Heart left ventricle (tissue), 16 donors: ENCODE results near the gene NUDT5. TPM values are rescaled to one million over a fixed set of nuclear protein-coding genes. Genes with fewer than 3 reads are reported as not detected.
A peak's percentile ranks its signal among the peaks of the same experiment; 100 is the strongest.

ENCODE experiments used
- ATAC-seq, 4 donors: fragments of 200-7000 bp; cut with Tn5 transposase; one replicate each; pipeline ENCODE4 v1.9.1; 2020 to 2022; ENCODE audit warnings: moderate library complexity in 4 of 4, mild to moderate bottlenecking in 3 of 4, moderate number of reproducible peaks in 1 of 4
- DNase-seq, 5 donors: peaks; one replicate each; pipeline ENCODE4 v3.0.0-alpha.2; 2020
- H3K27ac ChIP-seq, 12 donors: fragments of 200-600 bp; sonication (generic) in 4 of 12; one replicate each; pipeline versions ENCODE4 v1.5.0 to v1.8.0; 2016 to 2022; ENCODE audit warnings: mild to moderate bottlenecking in 2 of 12
- H3K27me3 ChIP-seq, 9 donors: fragments of 200-600 bp; sonication (generic) in 2 of 9; one replicate each; pipeline versions ENCODE4 v1.5.1 to v1.8.0; 2016 to 2022; ENCODE audit warnings: mild to moderate bottlenecking in 3 of 9
- H3K36me3 ChIP-seq, 9 donors: fragments of 200-600 bp; sonication (generic) in 2 of 9; one replicate each; pipeline versions ENCODE4 v1.5.0 to v1.8.0; 2018 to 2022; ENCODE audit warnings: mild to moderate bottlenecking in 2 of 9
- H3K4me1 ChIP-seq, 12 donors: fragments of 200-600 bp; sonication (generic) in 4 of 12; one replicate each; pipeline versions ENCODE4 v1.5.0 to v1.8.0; 2016 to 2022; ENCODE audit warnings: mild to moderate bottlenecking in 3 of 12
- H3K4me3 ChIP-seq, 12 donors: fragments of 200-600 bp; sonication (generic) in 4 of 12; one replicate each; pipeline versions ENCODE4 v1.5.0 to v1.8.0; 2017 to 2022; ENCODE audit warnings: mild to moderate bottlenecking in 9 of 12, moderate library complexity in 4 of 12
- H3K9me3 ChIP-seq, 12 donors: fragments of 200-600 bp; sonication (generic) in 4 of 12; one replicate each; pipeline versions ENCODE4 v1.5.0 to v1.8.0; 2016 to 2022; ENCODE audit warnings: mild to moderate bottlenecking in 1 of 12
- POLR2A ChIP-seq, 2 donors: fragments of 450-650 bp; IDR thresholded peaks; one replicate each; pipeline ENCODE4 v1.6.1; 2017; ENCODE audit warnings: antibody characterized with exemption in 2 of 2, mild to moderate bottlenecking in 2 of 2, moderate library complexity in 2 of 2
- WGBS, 4 donors: extraction: QIAGEN DNeasy Blood & Tissue Kit in 2 of 4; methylation state at CpG; one replicate each; pipeline versions ENCODE4 v1.1.5 to v1.1.7; 2013 to 2018; 5-methylcytosine and 5-hydroxymethylcytosine counted together
- intact Hi-C, 10 donors: fragments of 100-400 bp; cut with DNase I; formaldehyde crosslinking; loops; one replicate each; pipeline versions ENCODE4 v1.11.1 to v1.14.2; 2022
- polyA plus RNA-seq, 2 donors: library from polyadenylated mRNA; stranded (reverse); fragments of 200-250 nt; gene quantifications; one replicate each; pipeline ENCODE4 v1.2.3, GENCODE V29; 2013
- total RNA-seq, 9 donors: library from RNA; depleted of rRNA in 2 of 9; stranded (reverse); fragments of >200 nt in 2 of 9; fragmentation: NEBNext Ultra II Directional in 3 of 9; extraction: Animal tissue kit (Norgen Biotek cat#: 25700) in 3 of 9; gene quantifications; one replicate each; pipeline versions ENCODE4 v1.1.0 to v1.2.4, GENCODE V29; 2016 to 2023
- TF ChIP-seq, protein P1 (sequence below), 12 donors: fragments of 200-600 bp; sonication (generic) in 4 of 12; IDR thresholded peaks; one replicate each; pipeline versions ENCODE4 v1.5.0 to v1.8.0; 2018 to 2022; ENCODE audit warnings: antibody characterized with exemption in 12 of 12, mild to moderate bottlenecking in 5 of 12
- donor health status: ischemic (EF 13 %, LVEDD 7.1; RV severe dilation, severe dysfunction).
- donor health status: healthy with polysubstance abuse.
- donor health status: DM: no; HTN: yes; CAD: no.
- donor health status: DM: no; HTN: no; CAD: no.
- donor health status: ischemic (EF 25% LVEDD 6.9; RV normal size, moderate dysfunction).
- donor health status: ischemic (EF 25% LVEDD 5.7; RV mildly dilated, moderate dysfunction).
- donor health status: healthy.
- donor health status: DM: yes; HTN: yes; CAD: no.
- donor health status: ischemic (EF 35%, LVEDD 5.7; RV mildly dilated, moderate dysfunction).
- donor health status: nonischemic (EF 11% LVEDD 7.7; RV severe dilation, severe dysfunction).
- donor health status: DM: yes; HTN: yes; CAD: no.
- donor health status: PGD.
- donor health status: ischemic (EF 29% LVEDD 5.4; RV normal size, mild dysfunction).
- donor health status: nonischemic (EF 23%, LVEDD 6.1; RV moderate dilation, normal function).

Gene NUDT5
- total and polyA plus RNA-seq, 11 donors, result 5.0 to 23.3 (median 9.2) TPM

DNA sequence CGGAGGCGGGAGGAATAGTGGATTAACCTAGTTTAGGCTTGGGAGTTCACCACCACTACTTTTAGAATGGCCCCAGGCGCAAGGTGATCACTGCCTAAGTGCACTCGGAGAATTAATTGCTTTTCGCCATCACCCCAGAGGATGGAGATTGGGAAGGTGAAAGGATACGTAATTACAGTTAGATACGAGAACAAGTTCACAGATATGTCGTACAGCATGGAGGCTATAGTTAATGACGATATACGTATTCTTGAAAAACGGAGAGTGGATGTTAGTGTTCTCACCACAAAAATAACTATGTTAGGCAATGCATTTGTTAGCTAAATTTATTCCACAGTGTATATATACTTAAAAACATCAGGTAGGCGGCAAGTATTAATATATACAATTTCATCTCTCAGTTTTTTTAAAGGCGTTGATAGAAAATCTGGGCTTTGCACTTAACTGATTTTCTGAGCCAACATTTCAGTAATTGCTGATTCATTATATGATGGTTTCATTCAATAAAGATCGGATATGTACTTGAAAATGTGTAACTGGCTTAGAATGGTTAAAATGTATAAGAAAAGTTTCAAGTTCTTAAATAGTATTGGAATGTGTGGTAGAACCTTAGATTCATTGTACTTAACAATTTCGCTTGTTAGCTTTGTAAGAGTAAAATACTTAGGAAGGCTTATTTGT lies 980 bp upstream of the NUDT5 start:
- ATAC-seq (no peak), DNase-seq (no peak)
- Histone ChIP-seq H3K36me3 (peaks cover 0 to 37% (median 30%) of the 10 kb centered on the region in 9 donors), H3K4me3 (peak overlapping the region; percentile 49 to 91 (median 77)), H3K27me3 (no peaks in the 10 kb centered on the region), H3K9me3 (no peaks in the 10 kb centered on the region), H3K4me1 (peaks cover 0 to 51% (median 25%) of the 10 kb centered on the region in 12 donors), H3K27ac (peak overlapping the region; percentile 87 to 99 (median 92))
- WGBS, 4 donors, result 10 to 13% (median 12%) methylated on average over 15 of the region's 15 CpGs
- no peak for TF ChIP-seq POLR2A (IDR thresholded peaks at IDR 0.05)
- TF ChIP-seq, protein P1, sequence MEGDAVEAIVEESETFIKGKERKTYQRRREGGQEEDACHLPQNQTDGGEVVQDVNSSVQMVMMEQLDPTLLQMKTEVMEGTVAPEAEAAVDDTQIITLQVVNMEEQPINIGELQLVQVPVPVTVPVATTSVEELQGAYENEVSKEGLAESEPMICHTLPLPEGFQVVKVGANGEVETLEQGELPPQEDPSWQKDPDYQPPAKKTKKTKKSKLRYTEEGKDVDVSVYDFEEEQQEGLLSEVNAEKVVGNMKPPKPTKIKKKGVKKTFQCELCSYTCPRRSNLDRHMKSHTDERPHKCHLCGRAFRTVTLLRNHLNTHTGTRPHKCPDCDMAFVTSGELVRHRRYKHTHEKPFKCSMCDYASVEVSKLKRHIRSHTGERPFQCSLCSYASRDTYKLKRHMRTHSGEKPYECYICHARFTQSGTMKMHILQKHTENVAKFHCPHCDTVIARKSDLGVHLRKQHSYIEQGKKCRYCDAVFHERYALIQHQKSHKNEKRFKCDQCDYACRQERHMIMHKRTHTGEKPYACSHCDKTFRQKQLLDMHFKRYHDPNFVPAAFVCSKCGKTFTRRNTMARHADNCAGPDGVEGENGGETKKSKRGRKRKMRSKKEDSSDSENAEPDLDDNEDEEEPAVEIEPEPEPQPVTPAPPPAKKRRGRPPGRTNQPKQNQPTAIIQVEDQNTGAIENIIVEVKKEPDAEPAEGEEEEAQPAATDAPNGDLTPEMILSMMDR (IDR thresholded peaks at IDR 0.05), result no peak
- intact Hi-C loops, result loop anchor here in 1 of 10 donors (5.0 kb wide), 1 partner anchor 69 kb away; the partner anchor contains the start of gene SEC61A2

DNA sequence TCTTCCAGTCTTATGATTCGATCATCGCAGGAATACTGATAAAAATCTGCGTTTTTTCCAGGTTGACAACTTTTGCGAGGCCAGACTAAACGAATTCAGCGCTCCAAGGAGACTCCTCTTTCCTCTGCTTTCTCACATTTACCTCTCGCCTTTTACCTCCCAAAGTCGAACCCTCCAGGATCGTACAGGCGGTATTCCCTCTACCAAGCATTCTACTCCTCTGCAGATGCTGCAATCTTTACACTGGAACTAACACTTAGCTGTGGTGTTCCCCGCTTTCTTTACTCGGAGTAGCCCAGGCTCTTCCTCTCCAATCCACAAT lies 449 bp downstream of the NUDT5 start:
- DNase-seq (no peak), ATAC-seq (no peak)
- Histone ChIP-seq H3K27ac (peak overlapping the region; percentile 87 to 99 (median 92)), H3K4me3 (peak overlapping the region; percentile 49 to 91 (median 77)), H3K9me3 (no peaks in the 10 kb centered on the region), H3K4me1 (peaks cover 0 to 55% (median 25%) of the 10 kb centered on the region in 12 donors), H3K27me3 (no peaks in the 10 kb centered on the region), H3K36me3 (peaks cover 0 to 23% (median 19%) of the 10 kb centered on the region in 9 donors)
- TF ChIP-seq, protein P1 (IDR thresholded peaks at IDR 0.05), result no peak
- no peak for TF ChIP-seq POLR2A (IDR thresholded peaks at IDR 0.05)
- intact Hi-C loops, result loop anchor here in 2 of 10 donors (2.0 to 5.0 kb wide), 2 partner anchors 64 to 68 kb away; partner anchors contain the start of gene SEC61A2 (in 1 of the 2)
- WGBS, 4 donors, result 0 to 1% (median 1%) methylated on average over 12 of the region's 12 CpGs

DNA sequence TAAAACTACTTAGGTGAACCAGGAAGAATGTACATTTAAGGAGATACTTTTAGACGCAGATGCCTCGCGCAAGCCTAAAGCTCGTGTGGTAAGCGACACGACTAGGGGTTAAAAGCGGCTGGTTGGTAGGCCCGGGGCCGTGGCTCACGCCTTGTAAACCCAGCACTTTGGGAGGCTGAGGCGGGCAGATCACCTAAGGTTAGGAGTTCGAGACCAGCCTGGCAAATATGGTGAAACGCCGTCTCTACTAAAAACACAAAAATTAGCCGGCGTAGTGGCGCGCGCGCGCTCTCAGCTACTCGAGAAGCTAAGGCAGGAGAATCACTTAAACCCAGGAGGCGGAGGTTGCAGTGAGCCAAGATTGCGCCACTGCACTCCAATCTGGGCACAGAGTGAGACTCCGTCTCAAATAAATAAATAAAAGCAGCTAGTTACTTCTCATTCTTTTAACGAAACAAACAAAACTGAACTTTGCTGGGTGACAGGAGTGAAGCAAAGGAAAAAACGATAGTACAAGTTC lies 879 bp downstream of the NUDT5 start:
- 4 to 6% (median 4%) methylated on average over 27 of the region's 27 CpGs for WGBS, 4 donors

DNA sequence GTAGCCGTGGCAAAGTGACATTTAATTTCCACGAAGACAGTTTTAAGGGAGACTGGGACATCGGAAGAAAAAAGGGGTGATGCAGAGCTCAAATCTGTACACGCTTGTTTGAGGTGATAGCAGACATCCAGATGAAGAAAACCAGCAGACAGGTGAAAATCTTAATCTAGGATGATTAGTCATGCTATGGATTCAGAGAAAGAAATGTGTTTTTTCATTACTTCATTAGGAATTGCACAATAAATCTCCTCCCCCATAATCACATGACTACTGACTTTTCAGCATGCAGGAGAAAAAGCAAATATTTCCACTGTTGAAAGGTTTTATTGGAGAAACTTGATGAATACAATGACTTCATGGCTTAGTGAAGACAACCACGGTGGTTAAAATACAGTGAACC lies 2.5 kb downstream of the NUDT5 start:
- Histone ChIP-seq H3K4me1 (peaks cover 0 to 52% (median 24%) of the 10 kb centered on the region in 12 donors), H3K4me3 (no peak overlapping the region), H3K9me3 (no peaks in the 10 kb centered on the region), H3K27me3 (no peaks in the 10 kb centered on the region), H3K36me3 (peaks cover 0 to 9% (median 5%) of the 10 kb centered on the region in 9 donors), H3K27ac (no peak overlapping the region)
- 80 to 83% (median 81%) methylated on average over 5 of the region's 5 CpGs for WGBS, 4 donors
- TF ChIP-seq, protein P1 (IDR thresholded peaks at IDR 0.05), result no peak
- TF ChIP-seq POLR2A (IDR thresholded peaks at IDR 0.05), result no peak
- DNase-seq (no peak), ATAC-seq (no peak)
- intact Hi-C loops, result no loop called here

More for the DNA sequence above, 879 bp downstream of the NUDT5 start:
- no peak for TF ChIP-seq POLR2A (IDR thresholded peaks at IDR 0.05)
- TF ChIP-seq, protein P1 (IDR thresholded peaks at IDR 0.05), result no peak
- H3K36me3 ChIP-seq, result peaks cover 0 to 22% (median 16%) of the 10 kb centered on the region in 9 donors
- H3K4me1 ChIP-seq, result peaks cover 0 to 55% (median 25%) of the 10 kb centered on the region in 12 donors
- H3K27me3 ChIP-seq, result no peaks in the 10 kb centered on the region
- ATAC-seq (peak in 3 of 4 donors; percentile 20 to 47 (median 27)), DNase-seq (peak in 2 of 5 donors; percentile 42 to 55)
- no peaks in the 10 kb centered on the region for H3K9me3 ChIP-seq
- peak overlapping the region; percentile 49 to 91 (median 77) for H3K4me3 ChIP-seq
- intact Hi-C loops, result loop anchor here in 2 of 10 donors (2.0 to 5.0 kb wide), 2 partner anchors 64 to 68 kb away; partner anchors contain the start of gene SEC61A2 (in 1 of the 2)
- H3K27ac ChIP-seq, result peak overlapping the region in 10 of 12 donors; percentile 88 to 99 (median 92)
